ENCODE measurements around the gene AKT1S1. TPM values are rescaled to one million over a fixed set of nuclear protein-coding genes. Genes with fewer than 3 reads are reported as not detected.

The AKT1S1 gene
- total and polyA plus RNA-seq, 2 of the 13 experiments (the other 11 are each of a cell fraction or from before 2014, with no cell fraction given) = 13.5 to 27.8 TPM

- TF ChIP-seq MXD1 (CRISPR knock-in tag; IDR thresholded peaks at IDR 0.05) (peak; percentile 89), BRD4 (CRISPR knock-in tag; IDR thresholded peaks at IDR 0.05) (peak; percentile 79; the same call in 1 of the 2 replicates), ZNF782 (CRISPR knock-in tag; IDR thresholded peaks at IDR 0.05; ENCODE audit: borderline replicate concordance) (peak; percentile 82), MEIS2 (CRISPR knock-in tag; IDR thresholded peaks at IDR 0.05) (no peak), ZNF430 (CRISPR knock-in tag; IDR thresholded peaks at IDR 0.05) (peak; percentile 69; the same call in 1 of the 2 replicates), NCOR1 (IDR thresholded peaks at IDR 0.05; ENCODE audit: borderline replicate concordance, low read length) (no peak), ZSCAN21 (CRISPR knock-in tag; IDR thresholded peaks at IDR 0.05; ENCODE audit: borderline replicate concordance) (no peak; the same call in 1 of the 2 replicates), SPEN (CRISPR knock-in tag; IDR thresholded peaks at IDR 0.05; ENCODE audit: low read depth) (no peak; the same call in 1 of the 2 replicates), STAT6 (CRISPR knock-in tag; IDR thresholded peaks at IDR 0.05; ENCODE audit: borderline replicate concordance) (no peak), FOXK2 (IDR thresholded peaks at IDR 0.05) (peak; percentile 50; the same call in 1 of the 2 replicates), MXD4 (CRISPR knock-in tag; IDR thresholded peaks at IDR 0.05) (peak; percentile 36), ONECUT2 (CRISPR knock-in tag; IDR thresholded peaks at IDR 0.05) (no peak), HINFP (CRISPR knock-in tag; IDR thresholded peaks at IDR 0.05; ENCODE audit: low read depth) (no peak; the same call in 1 of the 2 replicates), ZNF512B (CRISPR knock-in tag; IDR thresholded peaks at IDR 0.05; ENCODE audit: borderline replicate concordance) (no peak), ISX (CRISPR knock-in tag; conservative IDR thresholded peaks at IDR 0.05) (no peak), NAIF1 (CRISPR knock-in tag; IDR thresholded peaks at IDR 0.05; ENCODE audit: borderline replicate concordance) (no peak), MLLT10 (CRISPR knock-in tag; IDR thresholded peaks at IDR 0.05) (no peak), RBAK (CRISPR knock-in tag; IDR thresholded peaks at IDR 0.05) (no peak), ZNF12 (CRISPR knock-in tag; IDR thresholded peaks at IDR 0.05) (0 out of 2 replicates have a peak, but pooled peaks have one; percentile 10), TOE1 (CRISPR knock-in tag; IDR thresholded peaks at IDR 0.05) (no peak)
Observed at GRCh38 chr19:49869484-49870308, 7.5 kb downstream of the AKT1S1 start (continued).
